SK-N-SH (cell line): Measurements from ENCODE around the gene PHACTR3. TPM values are rescaled to one million over a fixed set of nuclear protein-coding genes. Genes with fewer than 3 reads are reported as not detected.

Source experiments
- CTCF ChIA-PET: fragments of 300-600, 350-600 bp; formaldehyde crosslinking; extraction: SDS; loops from one replicate; lab custom pipeline; 2021; lab: Yijun Ruan, JAX
- POLR2A ChIA-PET: fragments of 350-600 bp; sonication (Branson Sonifier 250); formaldehyde crosslinking; extraction: SDS; loops from one replicate; lab custom pipeline; 2020; ENCODE audit warnings: antibody characterized with exemption, inconsistent platforms; lab: Yijun Ruan, JAX
- DNase-seq: peaks from one replicate; pipeline ENCODE4 v3.0.0; 2012
- H2AFZ ChIP-seq: fragments of 200-600 bp; sonication (generic); 2 replicates; pipeline ENCODE4 v1.8.1; 2016; ENCODE audit warnings: antibody characterized with exemption, mild to moderate bottlenecking, low read depth
- H3F3A ChIP-seq: fragments of 200-600 bp; sonication (generic); replicated peaks from 2 replicates; pipeline ENCODE3; 2016; ENCODE audit warnings: antibody characterized with exemption, mild to moderate bottlenecking; ENCODE audit not compliant: insufficient read depth
- H3K27ac ChIP-seq, 2 experiments: fragments of 200-500 bp in 1 of 2; fragments of 200-600 bp in 1 of 2; sonication (Bioruptor generic) in 1 of 2; sonication (generic), shearing (Covaris generic) in 1 of 2; 2 replicates each; pipeline versions ENCODE4 v1.5.1 to v1.6.1; 2014 to 2016; ENCODE audit warnings: low read depth in 2 of 2, inconsistent platforms in 1 of 2, low read length in 1 of 2, mild to moderate bottlenecking in 1 of 2, mixed read lengths in 1 of 2
- H3K27me3 ChIP-seq: fragments of 200-600 bp; sonication (generic), shearing (Covaris generic); 2 replicates; pipeline ENCODE4 v1.6.1; 2016; ENCODE audit warnings: mixed run types; ENCODE audit not compliant: insufficient read depth
- H3K36me3 ChIP-seq, 2 experiments: fragments of 200-500 bp in 1 of 2; fragments of 200-600 bp in 1 of 2; sonication (Bioruptor generic) in 1 of 2; sonication (generic) in 1 of 2; replicated peaks in 1 of 2; 2 replicates each; pipeline versions ENCODE3 to v1.5.1; 2014 to 2016; ENCODE audit warnings: low read length in 1 of 2, mild to moderate bottlenecking in 1 of 2; ENCODE audit not compliant: insufficient read depth in 2 of 2, control insufficient read depth in 1 of 2
- H3K4me1 ChIP-seq, 2 experiments: fragments of 200-500 bp in 1 of 2; fragments of 200-600 bp in 1 of 2; sonication (Bioruptor generic) in 1 of 2; sonication (generic), shearing (Covaris generic) in 1 of 2; 2 replicates each; pipeline versions ENCODE4 v1.5.1 to v1.6.1; 2014 to 2016; ENCODE audit warnings: low read depth in 1 of 2, low read length in 1 of 2, mixed run types in 1 of 2; ENCODE audit not compliant: insufficient read depth in 2 of 2, control insufficient read depth in 1 of 2
- H3K4me2 ChIP-seq: fragments of 200-600 bp; sonication (generic), shearing (Covaris generic); 2 replicates; pipeline ENCODE4 v1.6.1; 2017; ENCODE audit warnings: mixed run types
- H3K4me3 ChIP-seq, 2 experiments: fragments of 200-500 bp in 1 of 2; fragments of 200-600 bp in 1 of 2; sonication (Bioruptor generic) in 1 of 2; sonication (generic), shearing (Covaris generic) in 1 of 2; 2 replicates each; pipeline versions ENCODE4 v1.5.1 to v1.8.1; 2014 to 2016; ENCODE audit warnings: low read depth in 2 of 2, inconsistent platforms in 1 of 2, low read length in 1 of 2, mild to moderate bottlenecking in 1 of 2, mixed read lengths in 1 of 2, moderate library complexity in 1 of 2
- H3K79me2 ChIP-seq: fragments of 200-600 bp; sonication (generic); 2 replicates; pipeline ENCODE4 v1.8.1; 2017; ENCODE audit warnings: mild to moderate bottlenecking; ENCODE audit not compliant: insufficient read depth
- H3K9ac ChIP-seq: fragments of 200-600 bp; sonication (generic); 2 replicates; pipeline ENCODE4 v1.6.1; 2017; ENCODE audit warnings: mixed run types
- H3K9me2 ChIP-seq: fragments of 200-600 bp; sonication (generic); 2 replicates; pipeline ENCODE4 v1.6.1; 2017; ENCODE audit warnings: mixed run types
- H3K9me3 ChIP-seq: fragments of 200-600 bp; sonication (generic); 2 replicates; pipeline ENCODE4 v1.6.1; 2017; ENCODE audit warnings: mixed run types, mild to moderate bottlenecking, moderate library complexity
- H4K20me1 ChIP-seq: fragments of 200-600 bp; sonication (generic); 2 replicates; pipeline ENCODE4 v1.6.1; 2017; ENCODE audit warnings: mild to moderate bottlenecking, mixed run types; ENCODE audit not compliant: insufficient read depth
- EP300 ChIP-seq, 2 experiments: IDR thresholded peaks; 2 replicates each; pipeline versions ENCODE4 v1.4.0 to v1.6.1; 2012; ENCODE audit warnings: borderline replicate concordance in 1 of 2, low read depth in 1 of 2, low read length in 1 of 2
- GATA2 ChIP-seq: sonication (generic); formaldehyde crosslinking; IDR thresholded peaks from 2 replicates; pipeline ENCODE4 v1.5.0; 2020; ENCODE audit warnings: mild to moderate bottlenecking, missing genetic modification reagents
- IRF3 ChIP-seq: fragments of 150-350 bp; IDR thresholded peaks from 2 replicates; pipeline ENCODE4 v1.6.1; 2016; ENCODE audit warnings: mild to moderate bottlenecking, low read depth, low read length
- JUND ChIP-seq: IDR thresholded peaks from 2 replicates; pipeline ENCODE4 v1.4.0; 2012
- MEF2A ChIP-seq: IDR thresholded peaks from 2 replicates; pipeline ENCODE4 v1.4.0; 2012; ENCODE audit warnings: low read depth, borderline replicate concordance
- NFIC ChIP-seq: IDR thresholded peaks from 2 replicates; pipeline ENCODE4 v1.4.0; 2012; ENCODE audit warnings: borderline replicate concordance
- PBX3 ChIP-seq: IDR thresholded peaks from 2 replicates; pipeline ENCODE4; 2012
- RAD21 ChIP-seq: IDR thresholded peaks from 2 replicates; pipeline ENCODE4 v1.6.1; 2012; ENCODE audit warnings: mild to moderate bottlenecking, low read length
- RCOR1 ChIP-seq: fragments of 150-350 bp; IDR thresholded peaks from 2 replicates; pipeline ENCODE4 v1.6.1; 2017; ENCODE audit warnings: antibody characterized with exemption, low read length
- REST ChIP-seq: IDR thresholded peaks from 2 replicates; pipeline ENCODE4 v1.6.1; 2012; ENCODE audit warnings: mild to moderate bottlenecking, low read depth, low read length, moderate library complexity
- SIN3A ChIP-seq: IDR thresholded peaks from 2 replicates; pipeline ENCODE4 v1.6.1; 2012; ENCODE audit warnings: low read depth, mild to moderate bottlenecking, low read length, moderate library complexity, borderline replicate concordance
- SMC3 ChIP-seq: IDR thresholded peaks from 2 replicates; pipeline ENCODE4 v1.6.1; 2012; ENCODE audit warnings: low read depth, low read length, improper control_type of control experiment
- TCF12 ChIP-seq: IDR thresholded peaks from 2 replicates; pipeline ENCODE4 v1.4.0; 2012
- TEAD4 ChIP-seq: IDR thresholded peaks from 2 replicates; pipeline ENCODE4 v1.4.0; 2012; ENCODE audit warnings: mild to moderate bottlenecking, borderline replicate concordance; ENCODE audit not compliant: insufficient read depth
- USF2 ChIP-seq: fragments of 150-350 bp; IDR thresholded peaks from 2 replicates; pipeline ENCODE4 v1.6.1; 2017; ENCODE audit warnings: antibody characterized with exemption, low read length, low read depth, borderline replicate concordance
- WGBS: methylation state at CpG from one replicate; pipeline ENCODE4 v1.1.6; 2017; ENCODE audit warnings: low lambda C conversion rate; 5-methylcytosine and 5-hydroxymethylcytosine counted together
- polyA plus RNA-seq, 3 experiments: library from polyadenylated mRNA; depleted of rRNA; stranded (reverse); fragments of >200 nt; gene quantifications; 2 replicates each; pipeline ENCODE4 v1.2.3, GENCODE V29; 2012
- TF ChIP-seq, protein P1 (sequence below): fragments of 200-600 bp; sonication (generic); IDR thresholded peaks from 2 replicates; pipeline ENCODE4 v1.6.1; 2017; ENCODE audit warnings: antibody characterized with exemption, mild to moderate bottlenecking, moderate library complexity
- TF ChIP-seq, protein P2 (sequence below): IDR thresholded peaks from 2 replicates; pipeline ENCODE4 v1.4.0; 2012; ENCODE audit warnings: low read depth

PHACTR3 gene
- polyA plus RNA-seq, 1 of the 3 experiments (the other 2 are of a cell fraction) = 0.10 TPM

DNA sequence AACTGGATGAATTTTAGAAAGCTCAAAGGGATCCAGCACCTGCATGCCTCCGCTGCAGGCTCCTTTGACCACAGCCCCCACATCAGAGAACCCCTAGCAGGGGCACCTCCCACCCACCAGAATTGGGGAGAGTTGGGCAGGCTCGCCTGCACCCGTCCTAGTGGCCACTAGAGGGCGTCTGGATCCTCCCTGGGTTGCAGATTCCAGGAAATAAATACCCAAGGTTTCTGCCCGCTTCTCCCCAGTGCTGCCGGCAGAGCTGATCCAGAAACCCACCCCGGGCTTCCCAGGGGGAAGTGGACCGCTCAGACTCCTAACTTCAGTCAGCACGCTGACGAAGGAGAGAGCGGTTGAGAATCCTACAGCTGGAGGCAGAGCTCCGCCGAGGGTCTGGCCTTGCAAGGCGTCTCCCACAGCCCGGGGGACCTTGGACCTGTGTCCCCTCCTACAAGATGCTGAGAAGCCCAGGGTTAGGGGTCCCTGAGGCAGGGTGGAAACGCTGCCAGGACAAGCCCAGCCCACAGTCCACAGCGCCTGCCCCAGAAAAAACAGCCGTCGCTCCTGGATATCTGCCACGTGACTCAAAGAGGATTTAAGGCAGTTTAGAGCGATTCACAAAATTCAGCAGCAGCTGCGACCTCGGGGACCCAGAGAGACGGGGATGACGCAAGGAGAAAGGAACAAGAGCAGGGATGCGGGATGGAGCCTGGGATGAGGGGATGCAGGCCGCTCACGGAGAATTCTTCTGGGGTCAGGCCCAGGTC lies 32.6 kb upstream of the PHACTR3 start:
- Histone ChIP-seq H3K9ac (no peak overlapping the region), H3K27ac (no peak overlapping the region), H3K4me3 (peak overlapping the region; percentile 41 to 58), H3K4me1 (peaks cover 0 to 15% of the 10 kb centered on the region in 2 experiments; a peak in 1 of 4 replicates), H3F3A (no peaks in the 10 kb centered on the region), H2AFZ (peak overlapping the region; percentile 89; the same call in 1 of the 2 replicates), H3K9me2 (no peaks in the 10 kb centered on the region), H3K27me3 (no peaks in the 10 kb centered on the region), H3K79me2 (no peaks in the 10 kb centered on the region), H3K36me3 (no peaks in the 10 kb centered on the region), H3K9me3 (no peaks in the 10 kb centered on the region), H3K4me2 (peak overlapping the region; percentile 75), H4K20me1 (no peaks in the 10 kb centered on the region)
- peak; percentile 53; the same call in 1 of the 2 replicates for TF ChIP-seq SMC3
- TF ChIP-seq RAD21 = peak; percentile 68
- no peak for TF ChIP-seq EP300 (IDR thresholded peaks at IDR 0.05; ENCODE audit: borderline replicate concordance in 1 of 2, low read depth in 1 of 2, low read length in 1 of 2)
- TF ChIP-seq, protein P1, sequence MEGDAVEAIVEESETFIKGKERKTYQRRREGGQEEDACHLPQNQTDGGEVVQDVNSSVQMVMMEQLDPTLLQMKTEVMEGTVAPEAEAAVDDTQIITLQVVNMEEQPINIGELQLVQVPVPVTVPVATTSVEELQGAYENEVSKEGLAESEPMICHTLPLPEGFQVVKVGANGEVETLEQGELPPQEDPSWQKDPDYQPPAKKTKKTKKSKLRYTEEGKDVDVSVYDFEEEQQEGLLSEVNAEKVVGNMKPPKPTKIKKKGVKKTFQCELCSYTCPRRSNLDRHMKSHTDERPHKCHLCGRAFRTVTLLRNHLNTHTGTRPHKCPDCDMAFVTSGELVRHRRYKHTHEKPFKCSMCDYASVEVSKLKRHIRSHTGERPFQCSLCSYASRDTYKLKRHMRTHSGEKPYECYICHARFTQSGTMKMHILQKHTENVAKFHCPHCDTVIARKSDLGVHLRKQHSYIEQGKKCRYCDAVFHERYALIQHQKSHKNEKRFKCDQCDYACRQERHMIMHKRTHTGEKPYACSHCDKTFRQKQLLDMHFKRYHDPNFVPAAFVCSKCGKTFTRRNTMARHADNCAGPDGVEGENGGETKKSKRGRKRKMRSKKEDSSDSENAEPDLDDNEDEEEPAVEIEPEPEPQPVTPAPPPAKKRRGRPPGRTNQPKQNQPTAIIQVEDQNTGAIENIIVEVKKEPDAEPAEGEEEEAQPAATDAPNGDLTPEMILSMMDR = peak; percentile 93
- TF ChIP-seq RCOR1 = no peak
- no peak for TF ChIP-seq USF2
- 30% methylated on average over 18 of the region's 28 CpGs for WGBS
- POLR2A ChIA-PET = no interaction called here
- CTCF ChIA-PET = interaction anchor here (0.6 to 6.9 kb wide), 61 partner anchors 9 to 369 kb away, joined by 3 to 107 read pairs (median 5); partner anchors contain the start of genes FAM217B and PHACTR3
- peak; percentile 91 for DNase-seq

- POLR2A ChIA-PET = no interaction called here
- H3K4me2 ChIP-seq = no peak overlapping the region
- CTCF ChIA-PET = interaction anchor here (0.9 to 6.9 kb wide), 20 partner anchors 9 to 309 kb away, joined by 3 to 107 read pairs (median 9); no protein-coding TSS in a partner anchor
- no peak for TF ChIP-seq RAD21
- no peak for TF ChIP-seq NFIC
- TF ChIP-seq SIN3A = no peak
- TF ChIP-seq TCF12 = no peak
- no peak for TF ChIP-seq RCOR1
- TF ChIP-seq REST = no peak
- TF ChIP-seq JUND = no peak
- no peak for TF ChIP-seq MEF2A
- no peak for TF ChIP-seq TEAD4
- TF ChIP-seq PBX3 = no peak
- TF ChIP-seq, protein P2, sequence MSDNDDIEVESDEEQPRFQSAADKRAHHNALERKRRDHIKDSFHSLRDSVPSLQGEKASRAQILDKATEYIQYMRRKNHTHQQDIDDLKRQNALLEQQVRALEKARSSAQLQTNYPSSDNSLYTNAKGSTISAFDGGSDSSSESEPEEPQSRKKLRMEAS = no peak
- no peak for TF ChIP-seq IRF3
- no peak for TF ChIP-seq GATA2 (CRISPR knock-in tag)
Observed at GRCh38 chr20:59572515-59572914, 31.8 kb upstream of the PHACTR3 start.

More at GRCh38 chr20:59572515-59572914, 31.8 kb upstream of the PHACTR3 start:
- no peaks in the 10 kb centered on the region for H3K9me2 ChIP-seq
- peaks cover 0 to 15% of the 10 kb centered on the region in 2 experiments; a peak in 1 of 4 replicates for H3K4me1 ChIP-seq
- H3K4me3 ChIP-seq = no peak overlapping the region
- DNase-seq = no peak
- H2AFZ ChIP-seq = no peak overlapping the region
- no peaks in the 10 kb centered on the region for H4K20me1 ChIP-seq
- no peaks in the 10 kb centered on the region for H3K27me3 ChIP-seq
- H3K27ac ChIP-seq = no peak overlapping the region
- H3K9ac ChIP-seq = no peak overlapping the region
- H3K9me3 ChIP-seq = no peaks in the 10 kb centered on the region
- no peaks in the 10 kb centered on the region for H3K36me3 ChIP-seq
- 79% methylated on average over 4 of the region's 4 CpGs for WGBS
- H3F3A ChIP-seq = no peaks in the 10 kb centered on the region
- no peaks in the 10 kb centered on the region for H3K79me2 ChIP-seq
